Fibroblast of upper back skin (primary cell): ENCODE data around the gene NACC1.

Source experiments
- DNase-seq: peaks from one replicate; pipeline ENCODE4 v3.0.0-alpha.2; 2013

NACC1 gene

GRCh38 chr19:13121551-13122274 is 3.6 kb downstream of the NACC1 start:
- DNase-seq = no peak

GRCh38 chr19:13122275-13122878 is 4.3 kb downstream of the NACC1 start:
- no peak for DNase-seq

- no peak for DNase-seq
Observed at GRCh38 chr19:13122980-13123957, 5.2 kb downstream of the NACC1 start.

- DNase-seq = peak; percentile 46
Observed at GRCh38 chr19:13127051-13127450, 9.0 kb downstream of the NACC1 start.

GRCh38 chr19:13127811-13128575 is 9.9 kb downstream of the NACC1 start:
- DNase-seq = no peak

GRCh38 chr19:13128583-13128982 is 10.5 kb downstream of the NACC1 start:
- DNase-seq = no peak

- DNase-seq = no peak
Observed at GRCh38 chr19:13129384-13129783, 11.3 kb downstream of the NACC1 start.

- DNase-seq = no peak
Observed at GRCh38 chr19:13130886-13131490, 12.9 kb downstream of the NACC1 start.

- peak; percentile 54 for DNase-seq
Observed at GRCh38 chr19:13132471-13133180, 14.6 kb downstream of the NACC1 start.

- no peak for DNase-seq
Observed at GRCh38 chr19:13133241-13133870, 15.3 kb downstream of the NACC1 start.

- no peak for DNase-seq
Observed at GRCh38 chr19:13134626-13135025, 16.6 kb downstream of the NACC1 start.

- no peak for DNase-seq
Observed at GRCh38 chr19:13135068-13136062, 17.3 kb downstream of the NACC1 start.

- DNase-seq = no peak
Observed at GRCh38 chr19:13137290-13137794, 19.3 kb downstream of the NACC1 start.

GRCh38 chr19:13138171-13138915 is 20.3 kb downstream of the NACC1 start:
- DNase-seq = no peak

- DNase-seq = no peak
Observed at GRCh38 chr19:13138916-13139198, 20.8 kb downstream of the NACC1 start.

GRCh38 chr19:13139633-13140311 is 21.7 kb downstream of the NACC1 start:
- no peak for DNase-seq

- DNase-seq = peak; percentile 52
Observed at GRCh38 chr19:13146763-13147563, 28.9 kb downstream of the NACC1 start.
